ENCODE results near the gene PKP4. TPM values are rescaled to one million over a fixed set of nuclear protein-coding genes. Genes with fewer than 3 reads are reported as not detected.

PKP4 gene
- total and polyA plus RNA-seq, 2 of the 8 experiments (the other 6 are each of a cell fraction or from before 2014, with no cell fraction given), result 48.2 to 88.0 TPM

DNA sequence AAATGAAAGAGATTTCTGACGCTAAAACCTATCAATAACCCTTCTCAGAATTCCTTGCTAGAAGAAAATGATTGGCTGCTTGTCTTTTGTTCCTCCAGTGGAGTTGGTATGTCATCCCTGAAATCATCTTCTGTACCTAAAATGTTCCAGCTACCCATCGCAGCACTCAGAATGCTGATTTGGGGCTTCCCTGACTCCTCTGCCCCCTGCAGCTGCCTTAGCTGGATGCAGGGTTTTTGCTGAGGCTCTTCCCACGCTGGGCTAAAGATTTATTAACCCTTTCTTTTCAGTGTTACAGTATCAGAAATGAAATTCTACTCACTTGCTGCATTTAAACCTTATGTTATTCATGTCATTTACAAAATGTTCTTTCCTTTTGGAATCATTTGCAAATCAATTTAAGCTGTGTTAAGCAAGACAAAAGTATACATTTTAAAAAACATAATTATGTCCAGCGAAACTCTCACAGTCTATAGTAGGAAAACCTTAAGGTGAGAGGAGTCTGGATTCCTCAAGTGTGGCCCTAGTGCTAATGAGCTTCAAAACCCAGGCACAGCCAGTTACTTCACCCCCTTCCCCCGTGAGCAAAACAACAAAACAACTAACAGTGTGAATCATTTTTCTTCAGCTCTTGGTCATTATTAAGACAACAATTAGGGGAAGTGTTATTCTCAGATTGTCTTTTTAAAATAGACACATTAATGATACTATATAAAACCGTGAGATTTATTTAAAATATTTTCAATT is 32.8 kb downstream of the PKP4 start:
- no peak for DNase-seq (ENCODE audit: low read depth in 1 of 2, low spot score in 2 of 2)
- Histone ChIP-seq H3K4me2 (ENCODE audit: insufficient read depth in 1 of 2, low read depth in 2 of 2, low read length in 2 of 2) (peak overlapping the region; percentile 6 to 40; a peak in 3 of 4 replicates), H4K8ac (ENCODE audit: extremely low read depth, insufficient read depth, low read length) (no peak overlapping the region), H2AFZ (ENCODE audit: low read length) (no peak overlapping the region), H3K18ac (ENCODE audit: extremely low read depth, low read length) (no peak overlapping the region), H4K91ac (replicated peaks; ENCODE audit: insufficient read length, low read length) (no peak overlapping the region), H3K27me3 (replicated peaks in 1 of 4; ENCODE audit: control insufficient read depth in 3 of 4, extremely low read depth in 1 of 4, insufficient read depth in 3 of 4, low read length in 3 of 4) (no peaks in the 10 kb centered on the region), H2BK5ac (ENCODE audit: low read depth, low read length) (no peak overlapping the region), H3K9me3 (ENCODE audit: insufficient read depth in 2 of 2, low read depth in 1 of 2, low read length in 1 of 2) (no peaks in the 10 kb centered on the region), H3K79me2 (ENCODE audit: control insufficient read depth in 1 of 2, insufficient read depth in 2 of 2, low read length in 2 of 2) (peaks cover 3 to 99% of the 10 kb centered on the region in 2 experiments; a peak in 3 of 4 replicates), H2AK5ac (ENCODE audit: low read depth, low read length) (no peak overlapping the region), H3K56ac (replicated peaks; ENCODE audit: insufficient read length, low read depth, low read length) (no peak overlapping the region), H3K4ac (replicated peaks; ENCODE audit: insufficient read length, low read depth, low read length) (no peak overlapping the region), H3K79me1 (ENCODE audit: low read depth, low read length) (peaks cover 2% of the 10 kb centered on the region; the same call in 1 of the 2 replicates), H3K23me2 (ENCODE audit: low read depth, low read length) (no peaks in the 10 kb centered on the region), H3K4me3 (ENCODE audit: extremely low read depth in 1 of 4, insufficient read depth in 2 of 4, low read depth in 3 of 4, low read length in 4 of 4) (peak overlapping the region in 1 of 4 experiments; percentile 20; a peak in 1 of 8 replicates), H3K27ac (ENCODE audit: low read depth, low read length) (no peak overlapping the region), H4K5ac (ENCODE audit: insufficient read length, low read depth, low read length) (no peak overlapping the region), H3K23ac (ENCODE audit: insufficient read length) (no peak overlapping the region), H4K20me1 (replicated peaks in 1 of 2; ENCODE audit: control insufficient read depth in 1 of 2, insufficient read depth in 2 of 2, low read length in 2 of 2) (peaks cover 9 to 13% of the 10 kb centered on the region in 2 experiments), H3K9ac (replicated peaks in 1 of 4; ENCODE audit: extremely low read depth in 1 of 4, low read depth in 3 of 4, low read length in 3 of 4) (no peak overlapping the region), H3K36me3 (ENCODE audit: control insufficient read depth in 2 of 4, insufficient read depth in 4 of 4, low read length in 3 of 4) (no peaks in the 10 kb centered on the region), H3K4me1 (replicated peaks in 1 of 4; ENCODE audit: control insufficient read depth in 3 of 4, insufficient read depth in 4 of 4, low read length in 3 of 4) (peaks cover 0 to 27% (median 24%) of the 10 kb centered on the region in 4 experiments; a peak in 5 of 7 replicates), H2BK20ac (ENCODE audit: low read length) (no peak overlapping the region), H2BK120ac (replicated peaks; ENCODE audit: low read depth, low read length) (no peak overlapping the region), H2BK15ac (ENCODE audit: low read length) (no peak overlapping the region), H2BK12ac (ENCODE audit: low read depth, low read length) (no peak overlapping the region), H3K14ac (ENCODE audit: insufficient read length) (no peak overlapping the region)
- WGBS, 2 experiments (ENCODE audit: extremely low coverage in 1 of 2, insufficient coverage in 1 of 2, insufficient read length in 1 of 2, insufficient replicate concordance in 2 of 2, low coverage in 1 of 2, low lambda C conversion rate in 2 of 2, missing lambda C conversion rate in 1 of 2), result 30% methylated on average over 6 of the region's 6 CpGs; no CpG with 5 or more reads in 1 of the 2 experiments
- FAIRE-seq, result no peak
- ChIA-PET POLR2A (ENCODE audit: partially characterized antibody) (interaction anchor here (1.0 to 1.2 kb wide), 2 partner anchors 12 to 32 kb away, joined by 3 to 4 read pairs; no protein-coding TSS in a partner anchor), CTCF (ENCODE audit: partially characterized antibody) (interaction anchor here (0.7 to 4.9 kb wide), 11 partner anchors 12 to 466 kb away, joined by 3 to 24 read pairs (median 4); no protein-coding TSS in a partner anchor)
- TF ChIP-seq GABPA (IDR thresholded peaks at IDR 0.05; ENCODE audit: borderline replicate concordance, insufficient read depth, low read length), result no peak
- TF ChIP-seq HDAC6 (IDR thresholded peaks at IDR 0.05; ENCODE audit: low read depth, low read length), result no peak
- no peak for TF ChIP-seq GTF2F1 (IDR thresholded peaks at IDR 0.05; ENCODE audit: borderline replicate concordance, low read depth, low read length)
- peak in 2 of 3 experiments; percentile 6 to 9; a peak in 2 of 4 replicates for TF ChIP-seq CTCF (IDR thresholded peaks at IDR 0.05; ENCODE audit: control extremely low read depth in 1 of 3, insufficient read depth in 1 of 3, low read depth in 1 of 3, low read length in 3 of 3)
- no peak for TF ChIP-seq FOSL1 (IDR thresholded peaks at IDR 0.05; ENCODE audit: insufficient read depth, low read depth, low read length)
